T-helper 9 cell (primary cell): ENCODE data around the gene POLG.

Experiments used
- DNase-seq: peaks from one replicate; pipeline ENCODE4 v3.0.0-alpha.2; 2020

The POLG gene

DNA sequence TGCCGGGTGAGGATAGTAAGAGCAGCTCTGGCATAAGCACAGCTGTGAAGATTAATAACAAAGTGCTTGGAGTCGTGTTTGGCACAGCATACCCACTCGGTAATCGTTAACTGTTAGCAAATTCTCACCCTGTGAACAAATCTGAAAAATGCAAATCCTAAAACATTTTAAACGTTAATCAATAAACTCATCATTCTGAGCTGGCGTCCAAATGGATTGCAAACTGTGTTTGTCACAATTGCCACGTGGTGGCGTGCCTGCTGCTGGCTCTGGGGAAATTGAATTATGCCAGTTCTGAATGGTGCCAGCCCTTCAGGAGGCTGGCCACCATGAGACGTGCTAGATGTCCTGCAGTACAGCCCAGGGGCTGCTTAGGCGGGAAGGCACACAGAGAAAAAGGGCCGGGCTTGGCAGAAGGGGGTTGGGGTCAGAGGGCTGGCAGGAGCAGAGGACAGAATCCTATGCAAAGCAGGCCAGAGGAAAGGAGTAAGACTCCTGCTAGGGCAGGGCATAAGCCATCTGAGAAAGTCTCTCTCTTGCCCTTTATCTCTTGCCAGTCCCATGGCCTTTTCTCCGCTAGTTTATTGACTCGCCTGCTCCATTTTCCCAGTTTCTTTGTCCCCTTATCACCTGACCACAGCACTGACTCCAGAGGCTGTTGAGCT is 22.1 kb upstream of the POLG start:
- DNase-seq = no peak

DNA sequence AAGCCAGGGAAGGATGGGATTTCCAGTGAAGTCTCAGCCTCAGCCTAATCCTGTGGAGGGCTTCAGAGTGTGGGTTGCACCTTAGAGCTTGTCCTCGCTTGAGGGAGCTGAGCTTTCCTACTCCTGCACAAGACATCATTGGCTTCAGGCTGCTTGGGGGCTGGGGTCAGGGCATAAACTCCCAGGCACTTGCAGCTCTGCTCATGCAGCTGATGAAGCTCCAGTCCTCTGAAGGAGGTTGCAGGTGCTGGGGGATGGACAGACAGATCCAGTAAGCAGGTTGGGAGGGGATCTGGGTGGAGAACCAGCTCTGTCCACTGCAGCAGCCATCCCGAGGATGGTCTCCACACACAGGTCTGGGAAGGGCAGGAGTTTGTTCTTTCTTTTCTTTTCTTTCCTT is 19.4 kb upstream of the POLG start:
- DNase-seq = no peak

DNA sequence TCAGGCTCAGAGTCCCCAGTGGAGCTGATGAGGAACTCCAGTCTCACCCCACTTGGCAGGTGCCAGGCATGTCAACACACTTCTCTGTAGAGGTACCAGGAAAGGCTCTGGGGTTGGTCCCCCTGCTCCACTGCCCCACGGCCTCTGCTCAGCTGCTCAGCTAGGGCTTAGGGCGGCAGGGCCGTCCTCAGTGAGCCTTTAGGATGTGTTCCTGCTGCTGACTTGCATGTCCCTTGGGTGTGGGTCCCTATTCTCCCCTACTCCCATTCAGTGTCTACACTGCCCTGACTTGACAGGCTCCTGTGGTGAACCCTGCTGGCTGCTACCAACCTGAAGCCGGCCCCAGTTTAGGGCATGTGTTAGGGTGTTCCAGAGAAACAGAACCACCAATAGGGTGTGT is 17.9 kb upstream of the POLG start:
- DNase-seq = no peak

DNA sequence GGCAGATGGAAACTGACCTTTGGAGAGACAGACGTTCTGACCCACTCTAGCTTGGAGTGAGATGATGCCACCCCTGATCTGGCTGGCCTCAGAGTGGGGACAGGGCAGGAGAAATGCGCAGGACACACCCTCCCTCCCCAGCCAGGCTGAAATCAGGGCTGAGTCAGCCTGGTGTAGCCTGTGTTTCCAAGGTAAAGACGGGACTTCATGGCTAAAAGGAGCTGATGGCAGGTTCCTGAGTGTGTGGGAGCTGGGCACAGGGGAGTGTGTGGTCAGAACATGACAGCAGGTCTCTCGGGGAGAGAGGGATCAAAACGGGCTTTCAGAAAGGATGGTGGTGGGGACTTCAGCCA is 14.6 kb upstream of the POLG start:
- no peak for DNase-seq

DNA sequence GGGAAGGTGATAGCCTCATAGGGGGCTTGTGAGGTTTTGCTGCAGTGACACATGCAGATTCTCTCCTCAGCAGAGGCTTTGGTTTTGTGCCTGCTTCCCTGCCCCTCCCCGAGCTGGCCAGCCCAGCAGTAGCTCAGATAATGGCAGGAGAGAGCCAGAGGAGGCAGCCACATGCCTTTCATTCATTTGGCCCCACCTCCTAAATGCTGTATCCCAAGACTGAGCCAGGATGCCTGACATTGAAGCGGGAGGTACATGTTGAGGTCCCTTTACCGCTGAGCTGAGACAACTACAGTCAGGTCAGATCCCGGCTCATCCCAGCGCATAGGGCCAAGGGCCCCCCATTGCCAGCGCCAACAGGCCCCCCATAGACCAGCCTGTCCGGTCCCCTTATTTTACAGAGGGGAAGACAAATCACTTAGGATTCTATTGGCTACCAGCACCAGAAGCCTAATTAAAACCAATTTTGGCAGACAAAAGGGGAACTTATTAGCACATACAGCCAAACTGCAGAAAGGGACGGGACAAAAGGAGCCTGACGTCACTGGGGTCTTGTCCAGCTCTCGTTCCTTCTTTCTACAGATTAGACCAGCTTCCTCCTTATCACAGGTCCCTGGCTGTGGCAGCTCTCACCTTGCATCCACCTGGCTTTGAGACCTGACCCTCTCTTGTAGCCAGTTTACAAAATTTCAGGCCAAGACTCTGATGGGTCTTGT is 12.1 kb upstream of the POLG start:
- DNase-seq = no peak

DNA sequence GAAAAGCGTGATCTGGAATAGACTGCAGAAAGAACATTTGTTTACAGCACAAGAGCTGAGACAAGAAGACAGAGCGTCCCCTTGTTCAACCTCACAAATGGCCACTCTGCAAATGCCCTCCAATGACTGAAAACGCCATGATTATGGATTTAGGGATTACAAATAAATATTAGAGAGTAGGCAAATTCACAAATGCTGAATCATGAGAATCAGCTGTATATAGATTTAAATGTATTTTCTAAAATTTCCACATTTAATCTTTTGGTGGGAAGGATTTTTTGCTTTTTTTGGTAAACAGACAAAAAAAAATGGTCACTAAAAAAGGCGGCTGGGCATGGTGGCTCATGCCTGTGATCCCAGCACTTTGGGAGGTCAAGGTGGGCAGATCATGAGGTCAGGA is 10.6 kb upstream of the POLG start:
- no peak for DNase-seq

DNA sequence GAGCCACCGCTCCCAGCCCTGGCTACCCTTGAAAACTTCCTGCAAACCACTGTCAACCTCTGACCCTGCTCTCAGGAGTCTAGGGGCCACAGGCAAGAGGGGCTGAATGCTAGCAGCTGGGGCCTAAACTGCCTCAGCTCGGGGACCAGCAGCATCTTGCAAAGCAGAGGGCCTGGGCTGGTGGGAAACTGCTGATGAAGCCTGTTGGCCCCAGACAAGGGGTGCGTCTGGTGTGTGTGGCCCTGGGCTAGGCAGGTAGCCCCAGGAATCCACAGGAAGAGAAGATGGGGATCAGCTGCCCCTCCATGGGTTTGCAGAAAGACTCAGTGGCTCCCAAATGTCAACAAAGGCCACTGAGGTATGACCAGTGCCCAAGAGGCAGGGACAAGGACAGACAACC is 8.2 kb upstream of the POLG start:
- DNase-seq = no peak

DNA sequence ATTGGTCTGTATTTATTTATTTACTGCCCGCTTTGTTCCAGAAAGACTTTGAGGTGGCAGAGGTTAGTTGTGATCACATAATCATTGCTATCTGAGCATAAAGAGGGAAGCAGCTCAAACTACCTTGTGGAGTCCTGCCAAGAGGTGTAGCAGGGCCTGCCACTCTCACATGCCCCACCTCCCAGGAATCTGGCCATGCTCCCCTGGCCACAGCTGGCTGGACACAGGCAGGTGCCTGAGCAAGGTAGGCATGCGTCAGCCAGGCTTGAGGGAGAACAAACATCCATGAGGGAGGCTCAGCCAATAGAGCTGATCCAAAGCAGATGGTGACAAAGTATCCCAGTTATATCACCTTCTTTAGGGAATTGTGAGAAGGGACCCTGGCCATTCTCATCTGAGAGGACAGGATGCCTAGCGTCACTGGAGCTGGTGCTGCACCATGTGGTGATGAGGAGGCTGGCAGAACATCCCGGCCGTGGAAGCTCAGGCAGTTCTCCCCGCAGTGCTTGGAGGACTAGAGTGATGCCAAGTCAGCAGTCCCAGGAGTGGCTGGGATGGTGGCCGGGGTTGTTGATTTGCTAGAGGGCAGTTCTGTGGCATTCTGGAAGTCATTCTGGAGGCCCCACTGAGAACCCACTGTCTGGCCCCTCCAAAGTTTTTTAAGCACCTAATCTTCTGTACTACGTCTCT is 6.8 kb upstream of the POLG start:
- DNase-seq = no peak

DNA sequence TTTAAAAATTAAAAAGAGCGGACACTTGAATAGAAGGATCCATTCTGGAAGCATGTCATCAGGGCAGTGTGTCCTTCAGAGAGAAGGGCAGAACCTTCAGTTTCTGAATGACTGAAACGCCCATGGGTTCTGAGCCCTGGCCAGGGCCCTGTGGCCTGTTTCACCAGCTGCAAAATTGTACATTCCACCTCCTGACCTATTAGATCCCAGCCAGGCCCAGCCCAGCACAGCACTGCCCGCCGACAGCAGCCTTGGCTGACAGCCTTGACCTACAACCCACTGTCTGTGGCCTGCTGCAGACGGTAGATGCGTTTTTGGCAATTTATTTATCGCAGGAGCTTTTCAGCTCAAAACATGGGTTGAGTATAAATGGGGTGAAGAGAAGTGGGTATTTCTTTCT is 5.9 kb upstream of the POLG start:
- DNase-seq = no peak

DNA sequence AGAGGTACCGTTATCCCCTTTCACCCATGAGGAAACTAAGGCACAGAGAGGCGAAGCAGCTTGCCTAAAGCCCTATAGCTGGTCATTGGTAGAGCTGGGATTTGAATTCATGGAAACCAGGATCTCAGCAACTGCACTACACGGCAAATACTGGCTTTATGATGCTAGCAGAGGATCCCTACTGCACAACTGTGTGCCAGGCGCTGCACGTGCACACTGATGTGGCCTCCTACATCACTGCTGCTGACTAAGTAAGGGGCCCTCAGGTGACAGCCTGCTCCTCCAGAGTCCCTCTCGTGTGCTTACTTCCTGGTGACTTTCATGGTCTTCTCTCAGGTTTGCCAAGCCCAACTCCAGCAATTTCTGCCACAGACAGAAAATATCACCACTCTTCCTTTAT is 3.4 kb upstream of the POLG start:
- DNase-seq = no peak

DNA sequence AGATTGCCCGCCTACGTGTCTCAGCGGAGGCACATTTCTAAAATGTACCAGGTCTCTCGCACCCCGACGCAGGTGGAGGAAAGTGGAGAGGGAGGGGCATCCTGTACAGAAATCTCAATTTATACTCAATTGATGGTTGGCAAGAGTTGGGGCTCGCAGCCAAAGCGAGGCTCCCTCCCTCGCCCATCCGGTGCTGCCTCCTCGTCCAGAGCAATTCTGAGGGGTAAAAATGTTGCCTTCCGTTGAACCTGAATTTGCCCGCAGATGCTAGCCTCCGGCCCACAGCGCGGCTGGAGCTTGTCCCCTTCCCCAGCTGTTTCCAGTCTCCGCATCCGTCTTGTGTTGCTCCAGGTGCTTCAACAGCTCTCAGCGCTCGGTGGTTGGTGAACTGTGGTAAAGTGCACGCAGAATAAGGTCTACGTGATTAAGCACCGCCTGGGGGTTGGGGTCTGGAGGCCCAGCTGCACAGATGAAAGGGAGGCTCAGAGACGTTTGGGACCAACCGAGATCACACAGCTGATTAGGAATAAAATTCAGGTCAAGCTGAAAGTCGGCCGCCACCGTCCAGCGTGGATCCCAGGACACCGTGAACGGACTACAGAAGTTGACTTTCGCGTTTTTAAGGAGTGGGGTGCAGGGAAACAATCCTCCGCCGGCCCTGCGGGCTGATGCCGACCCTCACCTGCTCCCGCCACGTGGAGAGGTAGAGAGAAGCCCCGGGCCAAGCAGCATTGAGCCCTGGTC is 846 bp upstream of the POLG start:
- peak; percentile 32 for DNase-seq

DNA sequence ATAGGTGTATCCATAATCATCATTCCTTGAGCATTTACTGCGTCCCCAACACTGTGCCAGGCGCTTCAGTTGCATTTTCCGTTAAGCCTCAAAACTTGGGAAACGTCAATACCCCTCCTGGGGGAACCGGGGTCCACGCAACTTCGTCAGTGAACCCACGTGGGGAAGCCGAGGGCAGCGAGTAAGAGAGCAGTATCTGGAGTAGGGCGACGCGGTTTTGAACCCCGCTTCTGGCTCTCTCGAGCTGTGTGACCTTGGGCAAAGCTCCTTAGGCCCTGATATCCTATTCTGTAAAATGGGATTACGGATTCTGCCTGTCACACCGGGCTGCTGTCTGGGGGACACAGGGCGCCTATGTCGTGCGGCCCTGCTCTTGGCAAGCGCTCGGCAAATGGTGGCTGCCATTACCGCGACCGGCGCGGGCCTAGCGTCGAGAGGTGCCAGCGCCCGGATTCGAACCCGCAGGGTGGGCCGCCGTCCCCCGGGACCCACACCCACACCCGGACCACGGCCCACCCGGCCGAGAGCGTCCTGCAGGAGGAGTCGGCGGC is 590 bp downstream of the POLG start:
- DNase-seq = no peak

DNA sequence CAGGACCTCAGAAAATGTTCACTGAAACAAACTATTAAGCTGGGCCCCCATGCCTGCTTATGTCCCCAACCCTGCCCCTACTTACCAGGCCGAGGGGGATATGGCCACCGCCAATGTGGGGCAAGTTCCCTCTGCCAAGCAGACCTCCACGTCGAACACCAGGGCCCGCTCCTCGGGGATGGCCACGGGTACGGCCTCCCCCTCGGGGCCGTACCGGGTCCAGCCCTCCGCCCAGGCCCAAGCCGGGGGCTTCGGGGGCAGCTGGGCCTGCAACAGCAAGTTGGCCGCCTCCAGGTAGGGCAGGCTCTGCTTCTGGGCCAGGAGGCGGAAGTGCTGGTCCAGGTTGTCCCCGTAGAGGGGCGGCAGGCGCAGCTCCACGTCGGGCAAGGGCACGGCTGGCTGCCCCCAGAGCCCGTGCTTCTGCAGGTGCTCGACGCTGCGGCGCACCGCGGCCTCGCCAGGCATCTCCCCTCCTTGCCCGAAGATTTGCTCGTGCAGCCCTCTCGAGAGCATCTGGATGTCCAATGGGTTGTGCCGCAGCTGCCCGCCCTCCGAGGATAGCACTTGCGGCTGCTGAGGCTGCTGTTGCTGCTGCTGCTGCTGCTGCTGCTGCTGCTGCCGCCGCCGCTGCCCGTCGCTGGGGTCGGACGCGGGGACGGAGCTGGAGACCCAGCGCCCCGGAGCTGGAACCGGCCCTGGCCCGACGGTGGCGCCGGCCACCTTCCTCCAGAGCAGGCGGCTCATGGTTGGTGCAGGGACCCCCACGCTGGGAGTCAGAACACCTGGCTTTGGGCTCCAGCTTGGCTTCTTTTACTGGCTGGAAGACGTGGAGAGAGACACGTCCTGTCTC is 1.4 kb downstream of the POLG start:
- no peak for DNase-seq

DNA sequence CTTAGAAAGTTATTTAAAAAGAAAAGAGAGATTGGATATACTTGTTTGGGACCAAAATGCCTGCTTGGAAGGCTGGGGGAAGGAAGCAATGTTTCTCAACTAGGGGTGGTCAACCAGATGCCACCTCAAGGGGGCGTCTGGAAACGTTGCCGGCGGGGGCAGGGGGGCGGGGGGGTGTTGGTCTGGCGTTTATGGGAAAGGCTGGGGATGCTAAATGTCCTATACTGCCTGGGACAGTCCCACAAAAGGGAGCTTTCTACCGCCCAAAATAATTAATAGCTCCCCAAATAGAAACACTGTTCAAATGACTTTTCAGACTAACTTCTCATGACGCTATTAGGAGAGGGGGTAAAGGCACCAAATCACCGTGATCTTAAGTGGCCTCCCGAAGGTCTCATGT is 2.2 kb downstream of the POLG start:
- no peak for DNase-seq

DNA sequence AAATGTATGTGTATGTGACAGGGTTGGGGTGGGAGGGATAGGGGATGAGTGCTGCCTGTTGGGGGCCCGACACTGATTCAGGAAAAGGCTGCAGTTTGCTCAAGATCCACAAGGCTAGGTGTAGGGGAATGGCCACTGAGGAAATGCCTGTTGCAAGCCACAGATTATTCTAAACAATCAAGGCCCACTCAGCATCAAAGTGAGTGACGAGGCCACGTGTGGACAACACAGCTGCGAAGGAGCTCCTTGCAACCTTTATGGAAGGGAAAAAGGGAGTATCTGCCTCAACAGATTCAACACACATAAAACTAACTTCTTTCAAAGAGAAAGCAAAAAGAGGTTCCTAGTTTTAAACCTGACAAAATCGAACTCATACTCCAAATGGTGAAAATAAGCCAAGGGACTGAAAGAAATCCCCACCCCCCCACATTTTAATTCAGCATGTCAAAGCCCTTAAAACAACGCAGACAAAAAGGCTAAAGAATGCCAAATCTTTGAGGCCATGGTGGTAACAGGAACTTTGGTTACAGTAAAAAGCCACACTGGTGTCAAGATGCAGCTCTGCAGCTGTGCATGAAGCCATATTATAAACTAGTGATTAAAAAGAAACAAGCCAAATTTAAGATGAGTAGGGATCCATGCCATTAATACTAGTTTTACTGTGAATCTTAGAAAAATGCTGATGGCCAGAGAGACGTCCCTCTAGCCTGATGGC is 3.6 kb downstream of the POLG start:
- DNase-seq = no peak

DNA sequence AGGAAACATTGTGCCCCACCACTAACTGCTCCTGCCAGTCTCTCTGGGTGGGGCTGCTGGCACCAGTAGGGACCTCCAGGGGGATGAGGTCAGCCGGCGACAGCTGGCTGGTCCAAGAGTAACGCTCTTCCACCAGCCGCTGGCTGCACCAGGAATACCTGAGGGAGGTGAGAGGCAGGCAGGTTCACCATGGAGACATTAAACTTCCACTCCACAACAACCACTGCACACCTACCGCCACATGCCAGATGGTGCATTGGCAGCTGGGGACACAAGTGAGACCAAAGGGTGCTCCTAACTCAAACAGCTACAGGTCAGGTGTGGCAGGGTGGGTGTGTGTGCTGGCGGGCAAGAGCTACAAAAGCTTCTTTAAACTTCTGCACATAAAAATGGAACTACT is 4.5 kb downstream of the POLG start:
- no peak for DNase-seq

DNA sequence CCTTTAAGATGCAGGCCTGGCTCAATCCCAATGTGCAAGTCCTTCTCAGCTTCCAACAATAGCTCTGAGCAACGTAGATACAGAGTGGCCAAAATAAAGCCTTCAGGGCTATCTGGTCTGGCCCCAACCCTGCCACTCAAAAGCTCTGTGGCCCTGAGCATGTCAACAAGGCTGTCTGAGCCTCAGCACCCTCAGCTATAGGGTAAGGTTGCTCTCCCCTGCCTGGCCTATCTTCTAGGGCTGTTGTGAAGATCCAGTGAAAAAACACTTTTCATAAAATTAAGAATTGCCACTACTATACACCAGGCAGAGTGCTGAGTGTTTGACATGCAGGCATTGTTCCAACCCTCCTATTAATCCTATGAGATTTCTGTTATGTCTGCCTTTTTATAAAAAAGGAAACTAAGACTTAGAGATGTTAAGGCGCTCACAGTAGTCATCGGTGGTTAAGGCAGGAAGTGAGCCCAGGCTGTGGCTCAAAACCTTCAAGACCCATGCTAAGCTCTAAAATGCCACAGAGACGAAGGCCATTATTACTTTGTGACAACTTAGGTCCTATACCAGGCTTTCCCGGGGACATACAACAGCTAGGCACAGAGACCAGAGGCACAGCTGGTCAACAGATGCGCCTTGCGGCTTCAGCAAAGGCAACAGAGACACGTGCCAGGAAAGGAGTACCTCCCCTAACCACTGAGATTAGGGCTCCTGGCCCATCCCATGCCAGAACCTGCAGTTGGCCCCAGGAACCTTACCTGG is 5.1 kb downstream of the POLG start:
- no peak for DNase-seq

DNA sequence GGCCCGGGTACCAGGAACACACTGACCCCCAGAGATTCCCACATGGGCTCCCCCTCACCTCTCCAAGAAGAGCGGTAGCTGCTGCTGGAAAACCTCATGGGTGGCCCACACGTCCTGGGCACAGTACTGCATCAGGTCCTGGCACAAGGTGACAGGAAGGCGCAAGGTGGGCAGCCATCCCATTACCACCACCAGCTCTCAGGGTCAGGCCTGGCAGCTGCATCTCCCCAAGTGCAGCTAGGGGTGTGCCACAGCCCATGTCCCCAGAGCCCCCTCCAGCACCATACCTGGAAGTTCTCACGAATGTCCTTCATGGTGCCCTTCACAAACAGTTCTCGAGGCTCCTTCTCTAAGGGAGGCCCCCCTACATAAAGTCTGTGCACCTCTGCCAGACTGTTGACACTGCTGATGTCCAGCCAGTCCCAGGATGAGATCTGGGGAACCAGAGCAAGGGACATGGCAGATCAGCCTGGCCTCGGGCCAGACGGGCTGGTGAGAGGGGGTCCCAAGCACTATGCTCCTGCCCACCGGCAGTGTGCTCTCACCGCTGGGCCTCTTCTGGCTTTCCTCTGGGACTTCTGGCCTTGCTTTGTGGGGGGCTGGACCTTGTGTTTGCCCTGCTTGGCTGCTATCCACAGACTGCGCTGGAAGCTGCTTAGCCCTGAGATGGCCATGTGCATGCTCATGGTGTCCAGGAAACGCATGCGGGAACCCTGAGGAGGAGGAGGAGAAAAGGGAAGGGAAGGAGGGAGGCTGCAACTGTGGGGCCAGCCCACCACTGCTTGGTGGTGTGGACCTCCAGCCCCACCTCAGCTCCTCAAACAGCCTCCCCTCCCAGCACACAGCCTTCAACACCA is 6.0 kb downstream of the POLG start:
- DNase-seq = no peak

DNA sequence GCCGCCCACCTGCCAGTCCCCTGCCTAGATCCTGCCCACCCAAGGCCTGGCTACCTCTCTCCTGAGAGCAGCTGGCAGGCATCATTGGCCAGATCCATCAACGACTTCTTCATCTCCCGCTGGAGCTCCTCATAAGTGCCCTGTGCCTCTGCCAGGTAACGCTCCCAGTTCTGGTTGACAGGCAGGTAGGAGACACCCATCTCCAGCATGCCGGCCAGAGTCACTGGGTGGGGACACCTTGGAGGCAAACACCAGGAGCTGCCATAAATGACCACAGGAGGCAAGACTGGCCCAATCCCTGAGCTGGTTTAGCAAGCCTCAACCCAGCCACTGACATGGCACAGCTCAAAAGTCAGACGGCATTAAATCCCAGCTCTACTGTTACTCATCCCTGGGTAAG is 7.5 kb downstream of the POLG start:
- DNase-seq = no peak

DNA sequence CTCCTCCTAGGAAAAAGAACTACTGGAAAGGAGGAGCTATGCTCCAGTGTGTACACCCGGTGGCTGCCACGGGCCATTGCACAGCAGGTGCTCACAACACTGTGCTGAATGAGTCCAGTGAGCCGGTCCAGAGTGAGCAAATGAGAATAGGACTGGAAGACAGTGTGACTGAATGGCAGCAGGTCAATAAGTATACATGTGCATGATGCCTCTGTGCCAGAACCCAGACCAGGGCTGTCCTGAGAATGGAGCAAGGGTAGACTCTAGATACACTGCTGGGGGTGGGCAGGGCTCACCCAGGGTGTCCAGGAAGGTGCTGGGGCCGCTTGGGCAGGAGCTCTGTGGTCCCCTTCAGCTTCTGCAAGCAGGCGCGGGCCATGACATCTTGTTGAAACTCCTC is 8.3 kb downstream of the POLG start:
- DNase-seq = no peak
